NB4 (cell line): ENCODE measurements around the gene ZIC4.
A peak's percentile ranks its signal among the peaks of the same experiment; 100 is the strongest.

Experiments
- DNase-seq: peaks from one replicate; pipeline ENCODE4 v3.0.0; 2010; ENCODE audit warnings: low read depth
- H3K4me3 ChIP-seq: one replicate; pipeline ENCODE4 v1.5.1; 2011; ENCODE audit warnings: mild to moderate bottlenecking, low read depth, low read length, moderate library complexity
- CTCF ChIP-seq: IDR thresholded peaks from one replicate; pipeline ENCODE4 v1.5.1; 2012; ENCODE audit warnings: low read depth, low read length
- MAX ChIP-seq: IDR thresholded peaks from 2 replicates; pipeline ENCODE4 v1.6.1; 2011; ENCODE audit warnings: low read depth, low read length
- MYC ChIP-seq: IDR thresholded peaks from 2 replicates; pipeline ENCODE4 v1.6.1; 2011; ENCODE audit warnings: low read depth, low read length
- POLR2A ChIP-seq: IDR thresholded peaks from 2 replicates; pipeline ENCODE4 v1.6.1; 2011; ENCODE audit warnings: mild to moderate bottlenecking; ENCODE audit not compliant: insufficient read length; ENCODE audit errors: extremely low read depth

The ZIC4 gene

GRCh38 chr3:147364771-147365170 lies 41.6 kb downstream of the ZIC4 start:
- no peak overlapping the region for H3K4me3 ChIP-seq
- no peak for DNase-seq
- no peak for TF ChIP-seq POLR2A
- no peak for TF ChIP-seq CTCF
- TF ChIP-seq MAX = no peak
- no peak for TF ChIP-seq MYC

GRCh38 chr3:147361454-147362420 lies 44.6 kb downstream of the ZIC4 start:
- TF ChIP-seq MYC (no peak), CTCF (peak; percentile 64)
- no peak overlapping the region for H3K4me3 ChIP-seq
- DNase-seq = peak; percentile 58

- DNase-seq = no peak
- TF ChIP-seq MYC (no peak), CTCF (no peak), POLR2A (no peak), MAX (no peak)
- no peak overlapping the region for H3K4me3 ChIP-seq
These were observed 45.5 kb downstream of the ZIC4 start for GRCh38 chr3:147360646-147361453.

GRCh38 chr3:147360051-147360439 lies 46.3 kb downstream of the ZIC4 start:
- no peak for DNase-seq
- H3K4me3 ChIP-seq = no peak overlapping the region
- TF ChIP-seq MYC (no peak), MAX (no peak), POLR2A (no peak), CTCF (no peak)

- H3K4me3 ChIP-seq = no peak overlapping the region
- TF ChIP-seq CTCF (no peak), POLR2A (no peak), MAX (no peak), MYC (no peak)
- no peak for DNase-seq
These were observed 46.9 kb downstream of the ZIC4 start for GRCh38 chr3:147359177-147360050.
